ENCODE results near the gene IRX1. TPM values are rescaled to one million over a fixed set of nuclear protein-coding genes. Genes with fewer than 3 reads are reported as not detected.

The IRX1 gene
- total and polyA plus RNA-seq, 2 of the 8 experiments (the other 6 are each of a cell fraction or from before 2014, with no cell fraction given): 2.6 to 3.9 TPM

- no peak for TF ChIP-seq FOSL1 (IDR thresholded peaks at IDR 0.05; ENCODE audit: insufficient read depth, low read depth, low read length)
- no peak for TF ChIP-seq TBP (IDR thresholded peaks at IDR 0.05; ENCODE audit: low read depth, low read length)
- peak; percentile 72 for TF ChIP-seq ASH2L (IDR thresholded peaks at IDR 0.05; ENCODE audit: low read length)
- peak; percentile 55 for TF ChIP-seq MAX (IDR thresholded peaks at IDR 0.05)
- no peak for TF ChIP-seq RXRA (IDR thresholded peaks at IDR 0.05; ENCODE audit: insufficient read depth, low read depth, low read length)
- no peak for TF ChIP-seq RFX5 (IDR thresholded peaks at IDR 0.05; ENCODE audit: borderline replicate concordance, low read depth, low read length)
- no peak for TF ChIP-seq TAF7 (optimal IDR thresholded peaks at IDR 0.05; ENCODE audit: borderline replicate concordance, low read depth, low read length)
- no peak for TF ChIP-seq SP2 (IDR thresholded peaks at IDR 0.05; ENCODE audit: low read length)
- no peak for TF ChIP-seq CHD7 (IDR thresholded peaks at IDR 0.05; ENCODE audit: insufficient replicate concordance, low read length)
- 0 out of 2 replicates have a peak, but pooled peaks have one; percentile 28 for TF ChIP-seq RBBP5 (IDR thresholded peaks at IDR 0.05; ENCODE audit: borderline replicate concordance, low read depth, low read length)
Measured at GRCh38 chr5:3606121-3606831, 10.6 kb downstream of the IRX1 start (continued).
